T-helper 2 cell treated with Interferon-gamma antibody and Interleukin-4, amounts not matched to agents 100 ng/mL and 5 ng/mL, for 36 hours (primary cell): ENCODE results near the gene IL6R. TPM values are rescaled to one million over a fixed set of nuclear protein-coding genes. Genes with fewer than 3 reads are reported as not detected.
"Not testable (repeated sequence)": the region's sequence is repeated elsewhere in the genome, so short reads cannot be mapped to it uniquely, and the experiment has no call there.

Experiments
- intact Hi-C: fragments of 100-400 bp; cut with micrococcal nuclease; formaldehyde crosslinking; loops from one replicate; pipeline ENCODE4 v1.15.1; 2023
- total RNA-seq: library from RNA; stranded (reverse); gene quantifications from 2 replicates; pipeline ENCODE4 v1.2.3, GENCODE V29; 2022

IL6R gene
- total RNA-seq, 1 donor from 2014 or later: 5.9 TPM

DNA sequence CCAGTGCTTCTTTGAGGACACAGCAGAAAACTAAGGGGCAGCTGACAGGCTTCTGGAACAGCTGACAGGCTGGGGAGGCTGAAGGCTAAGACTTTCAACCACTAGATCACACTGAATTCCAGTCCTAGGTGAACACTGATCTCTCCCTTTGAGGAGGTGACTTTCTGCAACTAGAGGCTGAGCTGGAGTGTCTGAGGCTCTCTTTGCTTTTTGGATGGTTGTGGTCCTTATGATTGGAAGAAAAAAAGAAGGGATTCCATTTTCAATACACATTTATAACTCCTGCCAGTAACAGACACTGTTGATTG is 1.4 kb downstream of the IL6R start:
- intact Hi-C loops: loop anchor here (2.0 to 5.0 kb wide), 4 partner anchors 20 to 151 kb away; partner anchors contain the start of gene UBE2Q1

GRCh38 chr1:154406886-154407197 is 1.7 kb downstream of the IL6R start:
- intact Hi-C loops: loop anchor here (2.0 to 5.0 kb wide), 4 partner anchors 20 to 150 kb away; partner anchors contain the start of gene UBE2Q1

DNA sequence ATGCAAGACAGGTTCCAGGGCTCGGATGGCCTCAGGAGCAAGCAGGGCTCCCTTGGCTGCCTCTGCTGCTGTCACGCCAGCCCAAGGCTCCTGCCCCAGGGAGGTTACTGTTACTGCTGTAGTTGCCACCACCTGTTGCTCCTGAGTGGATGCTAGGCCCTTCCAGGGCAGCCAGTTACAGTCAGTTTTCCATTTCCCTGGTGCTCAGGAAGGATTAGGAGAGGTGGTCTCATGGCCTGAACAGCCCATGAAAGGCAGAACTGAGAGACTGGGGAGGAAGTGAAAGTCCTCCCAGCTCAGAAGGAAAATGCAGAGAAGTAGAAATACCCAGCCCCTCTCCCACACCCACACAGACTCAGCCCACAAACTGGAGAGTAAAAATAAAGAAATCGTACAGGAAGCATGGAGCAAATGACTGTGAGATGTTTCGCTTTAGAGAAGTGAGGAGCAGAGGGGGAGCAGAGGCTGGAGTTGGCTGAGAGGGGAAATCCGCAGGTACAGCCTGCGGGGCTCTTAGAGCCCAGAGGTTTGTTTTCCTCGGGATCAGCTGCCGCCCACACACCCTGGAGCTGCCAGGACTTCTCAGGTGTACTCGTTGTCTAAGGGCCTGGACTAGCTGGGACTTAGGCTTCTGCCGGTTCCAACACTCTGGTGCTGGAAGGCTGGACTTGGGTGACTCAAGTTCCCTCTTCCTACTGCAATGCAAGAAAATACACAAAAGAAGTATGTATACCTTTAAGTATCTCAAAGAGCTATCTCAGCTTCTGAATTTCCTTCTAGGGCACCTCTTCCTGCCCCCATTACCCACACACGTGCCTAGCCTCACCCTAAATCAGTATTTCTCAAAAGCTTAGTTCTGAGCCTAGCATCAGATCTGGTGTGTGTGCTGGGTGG is 2.3 kb downstream of the IL6R start:
- intact Hi-C loops: loop anchor here (2.0 to 5.0 kb wide), 4 partner anchors 21 to 150 kb away; partner anchors contain the start of gene UBE2Q1

GRCh38 chr1:154408174-154408777 is 3.1 kb downstream of the IL6R start:
- intact Hi-C loops: loop anchor here (5.0 kb wide), 1 partner anchor 149 kb away; the partner anchor contains the start of gene UBE2Q1

- intact Hi-C loops: no loop called here
Measured at GRCh38 chr1:154410185-154410827, 5.2 kb downstream of the IL6R start.

DNA sequence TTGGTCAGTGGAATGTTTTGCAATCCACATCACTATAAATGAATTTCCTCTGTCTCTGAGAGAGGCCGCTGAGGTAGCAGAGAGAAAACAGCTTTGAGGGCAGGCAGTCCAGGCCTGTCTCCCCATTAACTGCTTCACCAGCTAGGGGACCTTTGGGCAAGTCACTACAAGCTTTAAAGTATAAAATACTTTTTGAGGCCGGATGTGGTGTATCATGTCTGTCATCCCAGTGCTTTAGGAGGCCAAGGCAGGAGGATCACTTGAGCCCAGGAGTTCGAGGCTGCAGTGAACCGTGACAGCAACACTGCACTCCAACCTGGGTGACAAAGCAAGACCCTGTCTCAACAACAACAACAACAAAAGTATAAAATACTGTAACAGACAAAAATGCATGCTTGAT is 6.4 kb downstream of the IL6R start:
- intact Hi-C loops: no loop called here

GRCh38 chr1:154413177-154413783 is 8.1 kb downstream of the IL6R start:
- intact Hi-C loops: no loop called here

DNA sequence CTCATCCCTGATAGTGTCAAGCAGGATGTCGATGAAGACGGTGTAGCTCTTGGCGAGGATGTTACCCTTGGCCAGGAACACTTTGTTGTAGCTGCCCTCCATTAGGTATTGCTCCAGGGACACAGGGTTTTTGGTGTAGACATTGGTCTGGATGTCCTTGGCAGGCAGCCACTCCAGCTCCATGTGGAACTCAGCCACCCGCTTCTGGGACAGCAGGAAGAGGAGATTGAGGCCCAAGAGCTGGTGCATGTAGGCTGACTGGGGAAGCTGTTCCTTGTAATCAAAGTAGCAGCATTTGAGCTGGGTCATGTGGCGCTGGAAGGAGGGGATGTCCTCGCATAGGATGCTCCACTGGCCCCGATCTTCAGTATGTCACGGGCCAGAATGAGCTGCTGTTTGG is 9.5 kb downstream of the IL6R start:
- intact Hi-C loops: no loop called here

- intact Hi-C loops: no loop called here
Measured at GRCh38 chr1:154416471-154417337, 11.6 kb downstream of the IL6R start.

DNA sequence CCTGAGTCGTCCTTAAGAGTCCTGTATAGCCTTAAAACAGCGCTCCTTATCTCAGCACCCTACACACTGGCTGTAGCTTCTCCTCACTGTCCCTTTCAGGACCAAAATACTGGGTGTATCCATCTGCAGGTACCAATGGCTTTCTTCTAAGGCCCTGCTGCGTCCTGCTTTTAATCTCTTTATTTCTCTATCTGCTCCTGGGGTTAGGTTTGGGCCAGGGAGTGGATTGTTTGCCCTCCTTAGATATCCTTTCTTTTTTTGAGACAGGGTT is 12.1 kb downstream of the IL6R start:
- intact Hi-C loops: no loop called here

- intact Hi-C loops: no loop called here
Measured at GRCh38 chr1:154418062-154418921, 13.1 kb downstream of the IL6R start.

- intact Hi-C loops: no loop called here
Measured at GRCh38 chr1:154418923-154419619, 13.9 kb downstream of the IL6R start.

- intact Hi-C loops: no loop called here
Measured at GRCh38 chr1:154419620-154420571, 14.8 kb downstream of the IL6R start.

- intact Hi-C loops: no loop called here
Measured at GRCh38 chr1:154420961-154421924, 16.1 kb downstream of the IL6R start.

- intact Hi-C loops: not testable (repeated sequence)
Measured at GRCh38 chr1:154422049-154422448, 16.9 kb downstream of the IL6R start.

DNA sequence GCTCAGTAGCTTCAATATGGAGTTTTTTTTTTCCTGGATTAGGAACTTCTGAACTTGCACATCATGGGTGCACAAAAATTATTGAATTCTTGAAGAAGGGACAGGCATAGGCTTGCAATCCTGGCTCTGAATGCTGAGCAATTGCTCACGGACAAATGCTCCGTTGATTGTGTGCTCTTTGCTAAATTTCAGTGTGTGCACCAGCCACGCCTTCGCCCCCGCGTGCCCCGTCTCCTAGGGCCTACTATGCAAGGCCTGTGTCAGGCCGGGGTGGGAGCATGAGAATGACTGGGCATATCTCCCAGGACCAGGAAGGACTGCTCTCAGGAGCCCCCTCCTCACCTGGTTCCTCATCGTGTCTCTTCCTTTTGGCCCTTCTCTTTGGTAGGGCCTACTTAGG is 17.4 kb downstream of the IL6R start:
- intact Hi-C loops: no loop called here

- intact Hi-C loops: no loop called here
Measured at GRCh38 chr1:154423304-154423987, 18.3 kb downstream of the IL6R start.
